Brain pericyte (primary cell): ENCODE results near the gene HIRIP3.

Experiments used
- DNase-seq: peaks from one replicate; pipeline ENCODE4 v3.0.0-alpha.2; 2012; ENCODE audit warnings: low read depth, low spot score

The HIRIP3 gene

DNA sequence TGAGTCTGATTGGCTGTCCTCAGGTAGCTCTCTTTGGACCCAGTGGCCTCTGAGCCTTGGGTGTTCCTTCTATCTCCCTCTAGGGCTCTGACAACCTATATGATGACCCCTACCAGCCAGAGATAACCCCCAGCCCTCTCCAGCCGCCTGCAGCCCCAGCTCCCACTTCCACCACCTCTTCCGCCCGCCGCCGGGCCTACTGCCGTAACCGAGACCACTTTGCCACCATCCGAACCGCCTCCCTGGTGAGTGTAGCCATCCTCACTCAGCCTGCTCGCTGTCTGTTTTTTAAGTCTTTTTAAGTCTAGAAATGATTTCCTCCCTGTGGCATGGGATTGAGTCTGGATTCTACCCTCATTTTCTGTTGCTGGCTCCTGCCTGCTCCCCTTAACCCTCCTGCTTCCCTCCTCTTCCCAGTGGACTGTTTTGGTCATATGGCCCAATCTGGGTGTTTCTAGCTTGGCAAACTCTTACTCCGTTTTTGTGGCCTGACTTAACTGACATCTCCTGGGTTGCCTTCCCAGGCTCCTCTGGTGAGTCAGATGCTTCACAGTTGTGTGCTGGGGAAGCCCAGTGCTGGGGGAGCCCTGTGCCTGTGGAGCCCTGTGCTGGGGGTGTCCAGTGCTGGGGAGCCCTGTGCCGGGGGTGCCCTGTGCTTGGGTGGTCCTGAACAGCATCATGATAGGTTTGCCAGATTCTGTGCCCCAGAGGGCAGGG lies 11.8 kb downstream of the HIRIP3 start:
- no peak for DNase-seq

DNA sequence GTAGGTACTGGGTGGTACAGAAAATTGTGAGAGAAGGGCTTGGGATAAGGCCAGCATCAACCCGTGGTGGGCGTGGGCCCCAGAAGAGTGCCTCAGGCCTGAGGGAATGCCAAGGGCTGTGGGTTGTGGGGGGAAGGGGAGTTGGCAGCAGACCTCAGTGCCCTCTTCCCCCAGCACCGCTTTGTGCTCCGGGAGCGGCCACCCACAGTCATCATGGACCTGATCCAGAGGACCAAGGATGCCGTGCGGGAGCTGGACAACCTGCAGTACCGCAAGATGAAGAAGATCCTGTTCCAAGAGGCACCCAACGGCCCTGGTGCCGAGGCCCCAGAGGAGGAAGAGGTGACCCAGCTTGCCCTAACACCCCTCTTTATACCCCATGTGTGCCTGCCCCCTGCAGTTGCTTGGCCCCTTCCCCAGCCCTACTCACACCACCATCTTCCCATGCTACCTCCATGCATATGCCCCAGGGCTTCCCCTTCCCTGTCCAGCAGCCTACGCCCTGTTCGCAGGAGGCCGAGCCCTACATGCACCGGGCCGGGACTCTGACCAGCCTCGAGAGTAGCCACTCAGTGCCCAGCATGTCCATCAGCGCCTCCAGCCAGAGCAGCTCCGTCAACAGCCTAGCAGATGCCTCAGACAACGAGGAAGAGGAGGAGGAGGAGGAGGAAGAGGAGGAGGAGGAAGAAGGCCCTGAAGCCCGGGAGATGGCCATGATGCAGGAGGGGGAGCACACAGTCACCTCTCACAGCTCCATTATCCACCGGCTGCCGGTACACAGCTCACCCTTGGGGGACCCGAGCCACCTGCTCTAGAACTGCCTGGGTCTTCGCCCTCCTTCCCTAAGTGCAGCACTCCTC lies 12.6 kb downstream of the HIRIP3 start:
- no peak for DNase-seq

GRCh38 chr16:29978564-29979270 lies 16.7 kb downstream of the HIRIP3 start:
- no peak for DNase-seq

DNA sequence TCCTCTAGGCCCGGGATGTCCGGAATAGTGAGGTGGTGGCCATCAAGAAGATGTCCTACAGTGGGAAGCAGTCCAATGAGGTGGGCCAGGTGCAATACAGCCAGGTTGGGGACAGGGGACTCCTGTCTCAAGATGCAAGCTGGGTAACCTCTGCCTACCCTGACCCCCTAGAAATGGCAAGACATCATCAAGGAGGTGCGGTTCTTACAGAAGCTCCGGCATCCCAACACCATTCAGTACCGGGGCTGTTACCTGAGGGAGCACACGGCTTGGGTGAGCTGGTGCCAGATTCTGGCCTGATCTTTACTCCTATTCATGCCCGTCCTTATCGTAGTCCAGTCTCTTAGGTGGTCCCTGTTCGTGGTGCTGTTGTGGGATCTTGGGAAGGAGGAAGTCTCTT lies 17.3 kb downstream of the HIRIP3 start:
- no peak for DNase-seq

- DNase-seq: no peak
Observed at GRCh38 chr16:29977063-29977825, 18.2 kb downstream of the HIRIP3 start.

GRCh38 chr16:29975811-29976511 lies 19.5 kb downstream of the HIRIP3 start:
- no peak for DNase-seq

DNA sequence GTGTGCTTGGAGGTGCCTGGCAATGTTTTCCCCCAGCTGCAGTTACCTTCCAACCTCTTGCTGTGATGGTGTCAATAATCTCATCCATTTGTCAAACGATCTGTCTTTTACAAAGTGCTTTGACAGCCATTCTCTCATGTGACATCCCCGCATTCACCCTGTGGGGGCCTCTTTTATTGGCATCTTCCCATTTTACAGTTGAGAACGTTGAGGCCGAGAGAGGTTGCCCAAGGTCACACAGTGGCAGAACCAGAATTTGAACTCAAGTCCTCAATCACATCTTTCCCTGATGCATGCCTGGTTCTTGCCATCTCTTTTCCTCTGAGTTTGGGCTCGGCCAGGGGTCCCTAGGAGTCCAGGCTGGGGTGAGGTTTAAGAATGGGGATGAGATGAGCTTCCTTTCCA lies 20.3 kb downstream of the HIRIP3 start:
- no peak for DNase-seq

- no peak for DNase-seq
Observed at GRCh38 chr16:29974291-29975133, 20.9 kb downstream of the HIRIP3 start.

DNA sequence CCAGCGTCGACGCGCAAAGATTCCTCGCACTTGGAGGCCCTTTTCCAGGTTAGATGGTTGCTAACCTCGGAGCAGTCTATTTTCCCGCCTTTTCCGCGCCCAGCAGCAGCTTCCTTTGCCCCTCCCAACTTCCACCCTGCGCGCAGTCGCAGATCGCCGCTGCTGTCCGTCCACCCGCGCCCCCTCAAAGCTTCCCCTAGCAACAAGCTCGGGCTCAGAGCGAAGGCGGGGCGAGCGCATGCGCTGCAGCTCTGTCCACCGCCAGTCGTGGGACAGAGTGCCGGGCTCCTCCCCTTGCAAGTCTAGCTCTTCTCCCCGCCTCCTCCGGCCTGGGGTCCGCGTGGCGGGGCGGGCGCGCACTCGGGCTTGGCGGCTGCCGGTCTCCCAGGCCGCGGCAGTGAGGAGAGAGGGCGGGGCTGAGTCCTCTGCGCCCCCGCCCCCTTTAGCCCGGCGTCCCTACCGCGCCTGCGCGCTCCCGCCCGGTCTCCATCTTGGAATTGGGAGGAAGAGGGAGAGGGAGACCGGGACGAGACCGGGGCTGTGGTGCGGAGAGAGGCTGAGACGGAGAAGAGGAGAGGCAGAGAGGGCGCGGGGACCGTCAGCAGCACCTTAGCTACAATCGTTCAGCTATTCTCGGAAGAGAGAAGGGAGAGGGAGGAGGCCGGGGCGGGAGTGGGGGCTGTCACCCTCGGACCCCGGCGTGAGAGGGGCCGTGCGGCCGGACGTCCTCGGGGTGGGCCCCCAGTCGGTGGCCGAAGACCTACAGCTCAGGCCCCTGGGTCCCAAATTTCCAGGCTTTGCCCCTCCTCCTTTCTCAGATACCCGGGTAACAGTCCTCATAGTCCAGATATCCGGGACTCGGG lies 21.8 kb downstream of the HIRIP3 start, which contains the start of gene TAOK2:
Gene TAOK2 (plus strand): TSS at position 485 of the 863 bp plus-strand sequence. CDS start 3,905 bp downstream, outside the sequence.
- DNase-seq: peak; percentile 99

DNA sequence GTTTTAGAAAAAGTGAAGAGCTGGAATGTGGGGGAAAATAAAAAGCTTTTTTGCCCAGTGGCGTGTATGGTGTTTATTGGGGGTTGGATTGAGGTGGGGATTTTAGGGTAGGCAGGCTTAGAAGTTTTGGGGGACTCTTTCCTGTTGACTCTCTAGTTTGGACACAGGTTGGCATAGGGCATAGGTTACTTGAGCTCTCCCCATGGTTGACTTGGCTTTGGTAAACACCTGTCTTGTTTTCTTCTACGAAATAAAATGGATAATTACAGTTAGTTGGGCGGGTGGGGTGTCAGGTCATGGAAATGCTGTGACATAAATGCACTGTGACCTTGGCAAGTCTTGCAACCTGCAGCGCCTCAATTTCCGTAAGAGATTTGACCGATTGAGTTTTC lies 22.4 kb downstream of the HIRIP3 start:
- no peak for DNase-seq

- no peak for DNase-seq
Observed at GRCh38 chr16:29972500-29972899, 22.9 kb downstream of the HIRIP3 start.

GRCh38 chr16:29971304-29971703 lies 24.1 kb downstream of the HIRIP3 start:
- DNase-seq: no peak

DNA sequence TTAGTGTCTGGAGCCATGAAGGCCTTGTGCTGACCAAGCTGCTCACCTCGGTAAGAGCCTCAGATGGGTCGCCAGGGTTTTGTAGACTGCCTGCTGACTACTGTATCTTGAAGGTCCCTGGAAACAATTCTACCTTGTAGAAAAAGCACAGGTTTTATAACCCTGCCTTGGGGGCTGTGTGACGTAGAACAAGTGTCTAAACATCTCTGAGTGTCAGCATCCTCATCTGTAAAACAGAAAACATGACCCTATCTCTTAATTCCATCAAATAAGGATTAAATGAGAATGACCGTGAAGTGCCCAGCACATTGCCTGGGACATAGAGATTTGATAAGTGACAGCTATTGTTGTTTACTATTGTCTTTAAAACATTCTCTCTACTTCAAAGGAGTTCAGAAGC lies 27.2 kb downstream of the HIRIP3 start:
- no peak for DNase-seq

- no peak for DNase-seq
Observed at GRCh38 chr16:29963021-29963743, 32.2 kb downstream of the HIRIP3 start.

DNA sequence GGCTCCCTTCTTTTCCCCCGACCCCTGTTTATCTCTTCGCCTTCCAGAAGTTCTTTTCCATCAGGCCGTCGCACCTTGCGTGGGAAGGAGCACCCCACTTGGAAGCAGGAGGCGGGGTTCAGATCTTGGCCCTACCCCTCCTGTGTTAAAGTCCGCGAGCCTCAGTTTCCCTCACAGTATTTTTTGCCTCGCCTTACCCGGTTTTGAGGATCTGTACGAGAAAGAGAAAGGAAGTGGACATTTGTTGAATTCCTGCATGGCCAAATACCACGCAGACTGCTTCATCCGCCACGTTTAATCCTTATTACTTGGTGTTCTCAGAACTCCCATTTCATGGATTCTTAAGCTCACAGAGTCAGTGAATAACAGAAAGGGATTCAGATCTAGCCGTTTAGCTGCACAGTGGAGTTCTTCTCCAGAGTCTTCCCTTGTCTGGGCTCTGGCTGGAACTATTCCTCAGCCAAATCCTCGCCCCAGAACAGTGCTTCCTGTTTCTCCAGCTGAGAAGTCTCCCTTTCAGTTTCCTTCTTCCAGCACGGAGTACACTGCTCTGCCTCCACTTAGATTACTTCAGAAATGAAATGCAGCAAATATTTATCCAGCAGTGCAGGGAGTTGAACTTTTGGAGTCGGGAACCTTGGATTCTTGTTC lies 32.9 kb downstream of the HIRIP3 start:
- DNase-seq: no peak

GRCh38 chr16:29961479-29962343 lies 33.7 kb downstream of the HIRIP3 start, which contains the start of gene TMEM219:
TSS of gene TMEM219 (plus strand) at chr16:29962079. CDS start at chr16:29963144, 1,065 bp downstream.
- DNase-seq: peak; percentile 47

DNA sequence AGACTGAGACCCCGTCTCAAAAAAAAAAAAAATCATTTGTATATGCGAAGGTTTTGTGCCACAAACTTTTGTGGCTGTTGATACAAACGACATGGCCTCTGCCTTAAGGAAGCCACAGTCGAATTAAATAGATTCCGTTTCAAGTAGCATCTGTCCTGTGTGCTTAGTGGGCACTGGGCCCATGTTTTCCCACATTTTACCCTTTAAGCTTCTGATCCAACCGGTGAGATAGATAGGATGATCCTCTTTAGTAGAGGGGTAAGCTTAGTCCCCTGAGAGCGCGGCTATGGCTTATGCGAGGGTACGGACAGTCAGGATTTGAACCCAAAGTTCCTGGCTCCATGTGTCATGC lies 34.3 kb downstream of the HIRIP3 start:
- no peak for DNase-seq
